Mucosa of descending colon (tissue), 3 donors: Measurements from ENCODE around the gene SSR1. TPM values are rescaled to one million over a fixed set of nuclear protein-coding genes. Genes with fewer than 3 reads are reported as not detected.

Experiments used
- ATAC-seq: fragments of 200-7000 bp; cut with Tn5 transposase; one replicate; pipeline ENCODE4 v1.9.1; 2020; ENCODE audit warnings: mild to moderate bottlenecking, moderate library complexity
- DNase-seq, 3 donors: peaks; one replicate each; pipeline ENCODE4 v3.0.0-alpha.2; 2020
- H3K36me3 ChIP-seq: fragments of 200-600 bp; one replicate; pipeline ENCODE4 v1.8.0; 2021; ENCODE audit warnings: low read depth, mild to moderate bottlenecking
- H3K4me1 ChIP-seq: fragments of 200-600 bp; one replicate; pipeline ENCODE4 v1.8.0; 2021; ENCODE audit warnings: low read depth, mild to moderate bottlenecking
- H3K4me3 ChIP-seq: fragments of 200-600 bp; one replicate; pipeline ENCODE4 v1.8.0; 2021; ENCODE audit warnings: mild to moderate bottlenecking
- H3K9me3 ChIP-seq: fragments of 200-600 bp; one replicate; pipeline ENCODE4 v1.8.0; 2021; ENCODE audit warnings: mild to moderate bottlenecking
- CTCF ChIP-seq: fragments of 200-600 bp; IDR thresholded peaks from one replicate; pipeline ENCODE4 v1.8.0; 2022; ENCODE audit warnings: antibody characterized with exemption, mild to moderate bottlenecking
- intact Hi-C, 2 donors: fragments of 100-400 bp; cut with DNase I in 1 of 2; cut with micrococcal nuclease in 1 of 2; formaldehyde crosslinking; loops; one replicate each; pipeline versions ENCODE4 v1.11.0 to v1.11.1; 2022; cut with DNase I, micrococcal nuclease
- total RNA-seq, 3 donors: library from RNA; stranded (reverse); fragmentation: NEBNext Ultra II Directional in 2 of 3; extraction: Animal tissue kit (Norgen Biotek cat#: 25700) in 2 of 3; gene quantifications; one replicate each; pipeline versions ENCODE4 v1.2.1 to v1.2.4, GENCODE V29; 2021 to 2023
- donor health status: DM: no; HTN: no; CAD: no; lungs with moderate emphysema.
- donor health status: DM: no; HTN: no; CAD: no.
- donor health status: DM: no; HTN: yes; CAD: no.

The SSR1 gene
- total RNA-seq, 3 donors from 2014 or later: 83.2 to 139 (median 99.4) TPM

DNA sequence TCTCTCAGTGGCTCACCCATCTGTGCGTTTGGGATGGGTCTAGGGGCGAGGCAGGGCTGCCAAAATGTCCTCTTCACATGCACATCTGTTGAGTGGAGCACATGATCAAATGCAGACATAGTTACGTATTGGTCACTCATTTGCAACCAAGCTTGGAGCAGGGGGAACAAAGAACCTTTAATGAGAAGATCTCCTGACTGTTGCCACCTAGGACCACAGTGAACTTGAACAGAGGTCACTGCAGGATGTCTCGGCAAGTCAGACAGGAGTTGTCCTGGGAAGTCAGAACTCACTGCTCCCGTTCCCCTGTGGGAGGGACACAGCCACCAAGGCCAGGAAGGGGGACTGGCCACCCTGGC is 73.4 kb downstream of the SSR1 start:
- Histone ChIP-seq H3K4me1 (peaks cover 44% of the 10 kb centered on the region), H3K36me3 (no peaks in the 10 kb centered on the region)
- intact Hi-C loops: no loop called here

GRCh38 chr6:7238900-7239589 is 74.0 kb downstream of the SSR1 start:
- Histone ChIP-seq H3K9me3 (no peaks in the 10 kb centered on the region), H3K36me3 (no peaks in the 10 kb centered on the region), H3K4me1 (peaks cover 44% of the 10 kb centered on the region), H3K4me3 (no peak overlapping the region)
- DNase-seq (peak; percentile 92 to 98 (median 93)), ATAC-seq (peak; percentile 67)
- TF ChIP-seq CTCF: peak; percentile 71
- intact Hi-C loops: no loop called here

More for the DNA sequence above, 73.4 kb downstream of the SSR1 start:
- no peak for TF ChIP-seq CTCF
- H3K9me3 ChIP-seq: no peaks in the 10 kb centered on the region
- DNase-seq (no peak), ATAC-seq (no peak)
- H3K4me3 ChIP-seq: no peak overlapping the region

GRCh38 chr6:7238526-7238899 is 74.5 kb downstream of the SSR1 start:
- no peak for TF ChIP-seq CTCF
- no peaks in the 10 kb centered on the region for H3K36me3 ChIP-seq
- H3K4me3 ChIP-seq: no peak overlapping the region
- H3K4me1 ChIP-seq: peaks cover 42% of the 10 kb centered on the region
- ATAC-seq (no peak), DNase-seq (no peak)
- intact Hi-C loops: no loop called here
- no peaks in the 10 kb centered on the region for H3K9me3 ChIP-seq

DNA sequence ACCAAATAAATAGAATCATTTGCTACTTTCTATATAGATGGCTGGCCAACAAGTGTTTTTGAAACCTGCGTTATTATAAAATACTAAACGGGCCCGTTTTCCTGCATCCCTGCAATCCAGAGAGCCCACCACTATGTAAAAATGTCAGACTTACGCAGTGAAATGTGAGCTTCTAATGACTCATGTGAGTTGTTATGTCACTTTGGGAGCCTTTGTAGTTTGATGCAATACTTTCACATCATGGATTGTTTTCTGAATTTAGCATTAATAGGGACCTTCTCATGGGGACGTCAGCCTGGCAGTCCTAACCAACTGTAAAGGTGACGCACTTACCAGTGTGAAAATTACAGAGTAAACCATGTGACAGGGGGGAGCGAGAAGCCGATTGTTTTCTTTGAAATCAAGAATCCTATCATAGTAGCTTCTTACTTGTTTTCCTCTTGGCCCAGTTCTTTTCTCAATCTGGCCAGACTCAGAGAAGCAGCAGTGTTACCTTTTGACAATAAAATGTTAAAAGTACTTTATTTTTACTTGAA is 75.3 kb downstream of the SSR1 start:
- peaks cover 34% of the 10 kb centered on the region for H3K4me1 ChIP-seq
- H3K4me3 ChIP-seq: no peak overlapping the region
- intact Hi-C loops: no loop called here
- no peaks in the 10 kb centered on the region for H3K9me3 ChIP-seq
- no peak for TF ChIP-seq CTCF
- DNase-seq (no peak), ATAC-seq (no peak)
- no peaks in the 10 kb centered on the region for H3K36me3 ChIP-seq

DNA sequence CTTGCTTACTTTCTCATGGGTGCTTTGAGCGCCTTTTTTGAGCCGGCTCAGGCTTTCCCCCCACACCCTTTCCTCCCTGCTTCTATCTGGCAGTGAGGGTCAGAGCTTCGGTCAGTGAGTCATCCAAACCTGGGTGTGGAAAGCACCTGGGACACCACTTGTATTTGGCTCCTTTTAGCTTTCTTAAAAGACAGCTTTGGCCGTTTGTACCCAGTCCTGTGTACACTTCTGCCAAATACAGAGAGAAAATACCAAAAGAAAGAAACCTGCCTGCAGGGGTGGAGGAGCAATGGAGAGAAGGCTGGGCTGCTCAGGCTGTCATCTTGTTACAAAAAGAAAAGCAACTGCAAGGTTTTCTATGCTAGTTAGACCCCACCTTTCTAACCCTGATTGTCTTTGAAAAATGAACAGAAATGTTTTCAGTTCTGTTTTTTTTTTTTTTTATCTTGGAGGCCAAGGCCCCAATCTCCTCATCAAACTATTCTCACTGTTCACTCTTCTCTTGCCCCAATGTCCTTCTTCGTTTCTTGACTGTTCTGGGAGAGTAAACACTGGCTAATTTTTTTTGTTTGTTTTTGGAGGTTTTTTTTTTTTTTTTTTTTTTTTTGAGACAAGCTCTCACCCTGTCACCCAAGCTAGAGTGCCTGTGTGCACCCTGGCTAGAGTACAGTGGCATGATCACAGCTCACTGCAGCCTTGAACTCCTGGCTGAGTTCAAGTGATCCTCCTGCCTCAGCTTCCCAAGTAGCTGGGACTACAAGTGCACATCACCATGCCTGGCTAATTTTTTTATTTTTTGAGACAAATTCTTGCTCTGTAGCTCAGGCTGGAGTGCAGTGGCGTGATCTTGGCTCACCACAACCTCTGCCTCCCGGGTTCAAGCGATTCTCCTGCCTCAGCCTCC is 76.4 kb downstream of the SSR1 start:
- DNase-seq: no peak
- Histone ChIP-seq H3K4me1 (peaks cover 24% of the 10 kb centered on the region), H3K9me3 (no peaks in the 10 kb centered on the region), H3K36me3 (no peaks in the 10 kb centered on the region), H3K4me3 (no peak overlapping the region)
- no peak for TF ChIP-seq CTCF
- intact Hi-C loops: no loop called here
- peak; percentile 77 for ATAC-seq
